Bronchial epithelial cell (primary cell): ENCODE data around the gene GPC5. TPM values are rescaled to one million over a fixed set of nuclear protein-coding genes. Genes with fewer than 3 reads are reported as not detected.

Source experiments
- DNase-seq: peaks from one replicate; pipeline ENCODE4 v3.0.0-alpha.2; 2010; ENCODE audit warnings: low read depth
- FAIRE-seq: peaks from 2 replicates; lab custom pipeline; 2011; peaks lifted over from hg19 to GRCh38; lab: Jason Lieb, UNC
- H3K27me3 ChIP-seq: 2 replicates; pipeline ENCODE4 v1.5.1; 2011; ENCODE audit warnings: low read length; ENCODE audit not compliant: control insufficient read depth, insufficient read depth
- H3K36me3 ChIP-seq: 2 replicates; pipeline ENCODE4 v1.5.1; 2011; ENCODE audit warnings: low read length; ENCODE audit not compliant: control insufficient read depth, insufficient read depth
- H3K4me3 ChIP-seq: 2 replicates; pipeline ENCODE4 v1.5.1; 2011; ENCODE audit warnings: mild to moderate bottlenecking, low read depth, low read length, control low read depth
- total RNA-seq: library from RNA; depleted of rRNA; stranded (reverse); fragments of >200 nt; gene quantifications from 2 replicates; pipeline ENCODE4 v1.2.1, GENCODE V29; 2014
- TF ChIP-seq, protein P1 (sequence below): IDR thresholded peaks from 2 replicates; pipeline ENCODE4 v1.5.1; 2011; ENCODE audit warnings: mild to moderate bottlenecking, moderate library complexity, low read length, control low read depth, inconsistent platforms; ENCODE audit not compliant: insufficient read depth, severe bottlenecking

Gene GPC5
- total RNA-seq, 1 donor from 2014 or later: 1.8 TPM

DNA sequence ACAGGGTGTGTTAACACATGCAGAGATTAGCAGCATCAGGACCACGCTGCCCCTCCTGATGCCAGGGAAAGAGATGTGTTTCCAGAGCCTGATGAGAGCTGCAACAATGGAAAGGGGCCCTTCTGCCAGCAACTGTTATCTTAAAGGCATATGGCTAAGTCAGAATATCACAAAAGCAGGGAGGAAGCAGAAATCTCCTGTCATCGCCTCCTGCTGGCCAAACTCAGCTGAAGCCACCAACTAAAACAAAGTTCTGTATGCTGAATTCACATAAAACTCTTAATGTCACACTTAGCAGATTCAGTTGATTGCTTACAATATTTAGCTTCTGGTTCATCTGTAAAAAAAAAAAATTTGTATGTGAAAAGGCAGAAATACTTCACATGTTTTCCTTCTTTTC is 178.2 kb downstream of the GPC5 start:
- no peak for DNase-seq
- Histone ChIP-seq H3K4me3 (no peak overlapping the region), H3K27me3 (no peaks in the 10 kb centered on the region), H3K36me3 (no peaks in the 10 kb centered on the region)
- no peak for FAIRE-seq
- TF ChIP-seq, protein P1, sequence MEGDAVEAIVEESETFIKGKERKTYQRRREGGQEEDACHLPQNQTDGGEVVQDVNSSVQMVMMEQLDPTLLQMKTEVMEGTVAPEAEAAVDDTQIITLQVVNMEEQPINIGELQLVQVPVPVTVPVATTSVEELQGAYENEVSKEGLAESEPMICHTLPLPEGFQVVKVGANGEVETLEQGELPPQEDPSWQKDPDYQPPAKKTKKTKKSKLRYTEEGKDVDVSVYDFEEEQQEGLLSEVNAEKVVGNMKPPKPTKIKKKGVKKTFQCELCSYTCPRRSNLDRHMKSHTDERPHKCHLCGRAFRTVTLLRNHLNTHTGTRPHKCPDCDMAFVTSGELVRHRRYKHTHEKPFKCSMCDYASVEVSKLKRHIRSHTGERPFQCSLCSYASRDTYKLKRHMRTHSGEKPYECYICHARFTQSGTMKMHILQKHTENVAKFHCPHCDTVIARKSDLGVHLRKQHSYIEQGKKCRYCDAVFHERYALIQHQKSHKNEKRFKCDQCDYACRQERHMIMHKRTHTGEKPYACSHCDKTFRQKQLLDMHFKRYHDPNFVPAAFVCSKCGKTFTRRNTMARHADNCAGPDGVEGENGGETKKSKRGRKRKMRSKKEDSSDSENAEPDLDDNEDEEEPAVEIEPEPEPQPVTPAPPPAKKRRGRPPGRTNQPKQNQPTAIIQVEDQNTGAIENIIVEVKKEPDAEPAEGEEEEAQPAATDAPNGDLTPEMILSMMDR: peak; percentile 2

GRCh38 chr13:91579320-91579719 is 180.9 kb downstream of the GPC5 start:
- Histone ChIP-seq H3K36me3 (no peaks in the 10 kb centered on the region), H3K27me3 (no peaks in the 10 kb centered on the region), H3K4me3 (no peak overlapping the region)
- FAIRE-seq (no peak), DNase-seq (no peak)
- TF ChIP-seq, protein P1: no peak

DNA sequence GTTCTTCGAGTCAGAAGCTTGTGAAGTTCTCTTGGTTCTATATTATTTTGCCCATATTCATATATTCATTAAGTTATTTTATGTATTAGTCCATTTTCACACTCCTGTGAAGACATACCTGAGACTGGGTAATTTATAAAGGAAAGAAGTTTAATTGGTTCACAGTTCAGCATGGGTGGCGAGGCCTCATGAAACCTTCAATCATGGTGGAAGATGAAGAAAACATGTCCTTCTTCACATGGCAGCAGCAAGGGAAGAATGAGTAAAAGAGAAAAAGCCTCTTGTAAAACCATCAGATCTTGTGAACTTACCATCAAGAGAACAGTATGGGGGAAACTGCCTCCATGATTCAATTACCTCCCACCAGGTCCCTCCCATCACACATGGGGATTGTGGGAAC is 182.3 kb downstream of the GPC5 start:
- Histone ChIP-seq H3K36me3 (no peaks in the 10 kb centered on the region), H3K4me3 (no peak overlapping the region), H3K27me3 (no peaks in the 10 kb centered on the region)
- TF ChIP-seq, protein P1: no peak
- no peak for DNase-seq
- no peak for FAIRE-seq

- no peaks in the 10 kb centered on the region for H3K36me3 ChIP-seq
- H3K27me3 ChIP-seq: no peaks in the 10 kb centered on the region
- H3K4me3 ChIP-seq: no peak overlapping the region
- FAIRE-seq (no peak), DNase-seq (no peak)
- TF ChIP-seq, protein P1: no peak
Measured at GRCh38 chr13:91586609-91587008, 188.2 kb downstream of the GPC5 start.

GRCh38 chr13:91588541-91588940 is 190.1 kb downstream of the GPC5 start:
- TF ChIP-seq, protein P1: no peak
- no peaks in the 10 kb centered on the region for H3K36me3 ChIP-seq
- DNase-seq (no peak), FAIRE-seq (no peak)
- no peaks in the 10 kb centered on the region for H3K27me3 ChIP-seq
- no peak overlapping the region for H3K4me3 ChIP-seq

DNA sequence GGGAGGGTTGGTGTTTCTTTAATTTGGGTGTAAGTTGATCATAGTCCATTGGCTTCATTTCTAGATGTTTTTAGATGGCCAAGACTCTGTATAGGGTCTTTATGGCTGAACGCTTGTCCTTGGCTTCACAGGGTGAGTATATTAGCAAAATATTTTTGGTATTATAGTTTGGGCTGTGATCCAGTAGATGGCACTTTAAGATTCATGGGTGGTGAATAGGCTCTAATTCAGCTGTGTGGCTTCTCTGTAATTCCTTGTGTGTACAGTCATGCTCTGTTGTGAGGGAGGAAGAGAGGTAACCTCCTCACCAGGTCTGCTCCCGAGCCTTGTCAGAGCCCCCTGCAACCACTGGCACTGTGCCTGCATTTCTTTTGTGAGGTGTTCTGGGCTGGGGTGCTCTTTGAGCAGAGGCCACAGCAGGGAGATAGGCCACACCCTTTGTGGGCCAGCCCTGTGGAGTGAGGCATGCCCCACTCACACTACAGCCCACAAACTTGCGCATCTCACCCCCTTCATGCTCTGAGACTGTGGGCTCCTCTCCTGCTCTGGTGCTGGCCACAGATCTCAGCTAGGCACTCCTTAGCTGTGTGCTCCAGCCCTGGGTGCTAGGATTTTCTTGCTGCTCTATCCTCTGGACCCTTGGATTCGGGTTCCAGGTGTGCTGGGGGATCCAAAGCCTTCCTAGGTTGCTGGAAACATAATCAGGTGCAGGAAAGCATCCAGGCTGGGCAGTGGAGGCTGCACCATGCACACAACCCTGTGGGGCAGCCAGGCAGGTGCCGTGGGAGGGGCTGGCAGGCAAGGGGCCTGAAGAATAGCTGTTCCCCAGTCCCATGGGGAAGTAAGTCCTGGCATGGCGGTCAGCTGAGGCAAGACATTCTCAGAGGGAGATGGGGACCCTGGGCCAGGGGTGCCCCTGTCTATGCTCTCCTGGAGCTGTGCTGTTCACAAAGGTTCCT is 193.9 kb downstream of the GPC5 start:
- Histone ChIP-seq H3K36me3 (no peaks in the 10 kb centered on the region), H3K4me3 (no peak overlapping the region), H3K27me3 (no peaks in the 10 kb centered on the region)
- FAIRE-seq: no peak
- TF ChIP-seq, protein P1: no peak
- DNase-seq: no peak
